Activated T-helper 2 cell treated with anti-CD3 and anti-CD28 coated beads, Interferon-gamma antibody, Interleukin-2, Interleukin-4, amounts not matched to agents 10 μg/mL and 5 μg/mL and 100 μg/mL, durations not matched to agents 14 hours and 24 hours and 36 hours (primary cell): ENCODE measurements around the gene PXT1. TPM values are rescaled to one million over a fixed set of nuclear protein-coding genes. Genes with fewer than 3 reads are reported as not detected.

Source experiments
- DNase-seq: peaks from one replicate; pipeline ENCODE4 v3.0.0; 2021; ENCODE audit warnings: low spot score
- H3K27ac Mint-ChIP-seq: one replicate; pipeline ENCODE4 v1.8.0; 2021; ENCODE audit warnings: mixed read lengths
- H3K27me3 Mint-ChIP-seq: one replicate; pipeline ENCODE4 v1.8.0; 2021; ENCODE audit warnings: low read depth, mixed read lengths
- H3K36me3 Mint-ChIP-seq: one replicate; pipeline ENCODE4 v1.8.0; 2021; ENCODE audit warnings: low read depth, mixed read lengths
- H3K4me1 Mint-ChIP-seq: one replicate; pipeline ENCODE4 v1.8.0; 2021; ENCODE audit warnings: low read depth, mixed read lengths
- H3K4me3 Mint-ChIP-seq: one replicate; pipeline ENCODE4 v1.8.0; 2021; ENCODE audit warnings: low read depth, mild to moderate bottlenecking, moderate library complexity, mixed read lengths
- H3K9me3 Mint-ChIP-seq: one replicate; pipeline ENCODE4 v1.8.0; 2021; ENCODE audit warnings: mixed read lengths
- intact Hi-C: fragments of 100-400 bp; cut with micrococcal nuclease; formaldehyde crosslinking; loops from one replicate; pipeline ENCODE4 v1.15.1; 2023
- total RNA-seq: library from RNA; stranded (reverse); gene quantifications from 2 replicates; pipeline ENCODE4 v1.2.3, GENCODE V29; 2022

PXT1 gene
- total RNA-seq, 1 donor from 2014 or later, result 0.27 TPM

DNA sequence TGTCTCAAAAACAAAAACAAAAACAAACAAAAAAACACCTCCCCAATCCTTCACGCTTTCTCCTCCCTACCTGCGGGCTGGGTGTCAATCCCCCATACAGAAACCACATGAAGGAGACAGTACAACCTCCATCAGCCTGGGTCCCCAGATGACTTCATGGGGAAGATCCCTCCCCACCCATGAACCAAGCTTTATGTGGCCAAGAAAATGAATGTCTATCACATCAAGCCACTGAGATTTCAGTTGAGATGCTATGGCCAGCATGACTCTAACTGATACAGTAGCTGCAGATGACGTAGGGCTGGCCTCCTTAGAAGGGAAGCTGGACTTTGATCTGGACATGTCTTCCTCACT is 84.8 kb downstream of the PXT1 start:
- H3K27ac Mint-ChIP-seq, result no peak overlapping the region
- H3K27me3 Mint-ChIP-seq, result peaks cover 41% of the 10 kb centered on the region
- no peak overlapping the region for H3K4me3 Mint-ChIP-seq
- intact Hi-C loops, result no loop called here
- H3K9me3 Mint-ChIP-seq, result peaks cover 8% of the 10 kb centered on the region
- no peak for DNase-seq
- no peaks in the 10 kb centered on the region for H3K36me3 Mint-ChIP-seq
- H3K4me1 Mint-ChIP-seq, result peaks cover 35% of the 10 kb centered on the region

DNA sequence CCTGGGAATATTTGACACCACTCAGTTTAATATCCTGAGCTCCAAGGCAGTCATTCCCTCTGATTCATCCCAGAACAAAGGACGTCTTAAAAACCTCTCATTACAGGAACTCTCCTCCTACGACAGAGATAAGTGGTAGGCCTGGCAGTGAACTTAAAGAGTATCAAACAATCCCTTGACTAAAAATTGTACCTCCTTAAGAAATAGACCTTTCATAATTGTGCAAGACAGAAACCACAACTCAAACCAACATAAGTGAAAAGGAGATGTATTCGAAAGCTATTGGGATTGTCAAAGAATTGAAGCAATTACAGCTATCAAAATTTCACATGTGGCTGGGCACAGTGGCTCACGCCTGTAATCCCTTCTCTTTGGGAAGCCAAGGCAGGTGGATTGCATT is 86.8 kb downstream of the PXT1 start:
- peaks cover 11% of the 10 kb centered on the region for H3K9me3 Mint-ChIP-seq
- no peak overlapping the region for H3K4me3 Mint-ChIP-seq
- H3K36me3 Mint-ChIP-seq, result no peaks in the 10 kb centered on the region
- DNase-seq, result no peak
- intact Hi-C loops, result no loop called here
- H3K27ac Mint-ChIP-seq, result peak overlapping the region; percentile 22
- peaks cover 51% of the 10 kb centered on the region for H3K27me3 Mint-ChIP-seq
- peaks cover 35% of the 10 kb centered on the region for H3K4me1 Mint-ChIP-seq

DNA sequence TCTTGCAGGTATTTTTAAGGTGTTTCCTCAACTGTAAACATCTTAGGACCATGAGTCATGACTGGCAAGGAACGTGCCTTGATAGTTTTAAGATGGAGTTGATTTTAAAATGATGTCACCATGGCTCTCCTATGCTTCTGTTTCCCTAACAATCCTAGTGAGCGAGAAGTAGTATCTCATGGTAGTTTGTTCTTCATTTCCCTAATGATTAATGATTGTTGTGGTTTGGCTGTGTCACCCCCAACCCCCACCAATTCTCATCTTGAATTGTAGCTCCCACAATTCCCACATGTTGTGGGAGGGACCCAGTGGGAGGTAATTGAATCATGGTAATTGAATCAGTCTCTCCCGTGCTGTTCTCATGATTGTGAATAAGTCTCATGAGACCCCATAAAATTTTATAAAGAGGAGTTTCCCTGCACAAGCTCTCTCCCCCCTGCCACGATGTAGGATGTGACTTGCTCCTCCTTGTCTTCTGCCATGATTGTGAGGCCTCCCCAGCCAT is 89.2 kb downstream of the PXT1 start:
- Mint-ChIP-seq H3K27me3 (peaks cover 54% of the 10 kb centered on the region), H3K4me1 (peaks cover 25% of the 10 kb centered on the region), H3K9me3 (peaks cover 11% of the 10 kb centered on the region), H3K36me3 (no peaks in the 10 kb centered on the region), H3K27ac (no peak overlapping the region), H3K4me3 (no peak overlapping the region)
- intact Hi-C loops, result no loop called here
- no peak for DNase-seq

GRCh38 chr6:36352477-36353157 is 90.0 kb downstream of the PXT1 start:
- DNase-seq, result no peak
- intact Hi-C loops, result no loop called here
- H3K36me3 Mint-ChIP-seq, result no peaks in the 10 kb centered on the region
- no peak overlapping the region for H3K4me3 Mint-ChIP-seq
- peaks cover 48% of the 10 kb centered on the region for H3K27me3 Mint-ChIP-seq
- peaks cover 19% of the 10 kb centered on the region for H3K4me1 Mint-ChIP-seq
- no peak overlapping the region for H3K27ac Mint-ChIP-seq
- peaks cover 11% of the 10 kb centered on the region for H3K9me3 Mint-ChIP-seq

GRCh38 chr6:36350681-36351571 is 91.7 kb downstream of the PXT1 start:
- no peaks in the 10 kb centered on the region for H3K36me3 Mint-ChIP-seq
- peaks cover 9% of the 10 kb centered on the region for H3K4me1 Mint-ChIP-seq
- no peak overlapping the region for H3K27ac Mint-ChIP-seq
- peaks cover 45% of the 10 kb centered on the region for H3K27me3 Mint-ChIP-seq
- peaks cover 11% of the 10 kb centered on the region for H3K9me3 Mint-ChIP-seq
- no peak for DNase-seq
- intact Hi-C loops, result no loop called here
- no peak overlapping the region for H3K4me3 Mint-ChIP-seq

- peaks cover 11% of the 10 kb centered on the region for H3K9me3 Mint-ChIP-seq
- intact Hi-C loops, result no loop called here
- H3K4me1 Mint-ChIP-seq, result peaks cover 2% of the 10 kb centered on the region
- no peaks in the 10 kb centered on the region for H3K36me3 Mint-ChIP-seq
- no peak for DNase-seq
- H3K27me3 Mint-ChIP-seq, result peaks cover 38% of the 10 kb centered on the region
- no peak overlapping the region for H3K27ac Mint-ChIP-seq
- H3K4me3 Mint-ChIP-seq, result no peak overlapping the region
Measured at GRCh38 chr6:36350082-36350481, 92.6 kb downstream of the PXT1 start.

DNA sequence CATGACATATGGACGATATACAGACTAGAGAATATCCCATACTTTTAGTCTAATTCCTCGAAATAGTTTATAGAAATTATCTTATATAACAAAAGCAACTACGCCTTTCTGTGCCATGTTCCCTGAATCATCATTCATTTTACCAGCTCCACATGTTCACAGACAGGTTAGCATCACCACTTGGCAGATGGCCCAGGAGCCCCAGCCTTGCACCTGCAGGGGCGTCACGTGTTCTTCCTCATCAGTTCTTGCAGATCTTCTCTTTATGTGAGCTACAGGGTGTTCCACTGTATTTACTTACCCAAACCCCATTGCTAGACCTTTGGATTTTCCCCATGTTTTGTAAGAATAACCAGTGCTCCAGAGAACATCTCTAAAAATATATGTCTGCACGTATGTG is 93.4 kb downstream of the PXT1 start:
- DNase-seq, result no peak
- Mint-ChIP-seq H3K27ac (no peak overlapping the region), H3K4me3 (no peak overlapping the region), H3K9me3 (peaks cover 11% of the 10 kb centered on the region), H3K4me1 (peaks cover 2% of the 10 kb centered on the region), H3K36me3 (no peaks in the 10 kb centered on the region), H3K27me3 (peaks cover 35% of the 10 kb centered on the region)
- intact Hi-C loops, result no loop called here

DNA sequence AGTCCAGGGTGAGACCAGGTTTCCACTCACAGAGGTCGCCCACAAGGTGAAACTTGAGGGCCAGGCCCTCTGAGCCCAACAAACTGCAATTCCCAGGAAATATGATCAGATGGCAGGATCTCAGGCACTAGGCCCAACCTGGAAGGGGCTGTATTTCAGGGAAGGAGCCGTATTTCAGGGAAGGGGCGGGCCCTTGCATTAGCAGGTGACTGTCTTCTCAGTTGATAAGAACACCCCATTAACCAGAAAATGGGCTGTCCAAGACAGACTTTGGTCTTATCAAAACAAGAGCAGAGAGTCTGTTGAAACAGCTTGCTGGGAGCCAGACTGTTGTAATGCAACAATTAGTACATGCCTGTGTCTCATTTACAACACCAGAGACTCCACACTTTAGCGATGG is 95.0 kb downstream of the PXT1 start:
- no peak overlapping the region for H3K27ac Mint-ChIP-seq
- intact Hi-C loops, result no loop called here
- no peak for DNase-seq
- no peaks in the 10 kb centered on the region for H3K36me3 Mint-ChIP-seq
- no peaks in the 10 kb centered on the region for H3K4me1 Mint-ChIP-seq
- peaks cover 26% of the 10 kb centered on the region for H3K27me3 Mint-ChIP-seq
- H3K9me3 Mint-ChIP-seq, result peaks cover under 1% of the 10 kb centered on the region
- no peak overlapping the region for H3K4me3 Mint-ChIP-seq

DNA sequence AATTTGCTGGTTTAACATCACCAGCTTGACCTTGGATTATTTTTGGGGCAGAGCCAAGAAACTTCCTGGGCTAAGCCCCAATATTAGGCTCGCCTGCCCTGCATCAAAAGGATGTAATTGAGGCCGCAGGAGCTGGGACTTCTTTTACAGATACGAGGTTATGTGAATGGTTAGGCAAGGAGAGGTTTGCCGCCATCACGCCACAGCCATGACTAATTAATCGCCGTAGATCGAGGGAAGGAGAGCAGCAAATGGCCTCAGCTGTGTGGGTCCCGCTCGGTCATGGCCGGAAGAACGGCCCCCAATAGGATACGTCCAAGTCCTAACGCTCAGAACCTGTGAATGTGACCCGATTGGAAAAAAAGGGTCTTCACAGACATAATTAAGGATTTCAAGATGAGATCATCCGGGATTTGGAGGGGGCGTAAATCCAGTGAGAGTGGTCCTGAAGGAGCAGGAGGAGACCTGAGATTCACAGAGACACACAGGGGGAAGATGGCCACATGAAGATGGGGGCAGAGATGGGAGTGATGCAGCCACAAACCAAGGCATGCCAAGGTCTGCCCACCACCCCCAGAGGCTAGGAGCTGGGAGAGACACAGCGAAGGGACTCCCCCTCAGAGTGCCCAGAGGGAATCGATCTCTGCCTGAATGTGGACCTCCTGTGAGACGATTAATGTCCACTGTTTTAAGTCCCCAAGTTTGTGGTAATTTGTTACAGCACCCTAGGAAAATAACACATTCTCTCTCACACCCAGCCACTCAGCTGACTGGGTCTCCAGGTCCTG is 96.0 kb downstream of the PXT1 start:
- Mint-ChIP-seq H3K9me3 (no peaks in the 10 kb centered on the region), H3K27ac (no peak overlapping the region), H3K4me3 (no peak overlapping the region)

GRCh38 chr6:36345681-36346466 is 96.8 kb downstream of the PXT1 start:
- Mint-ChIP-seq H3K4me3 (no peak overlapping the region), H3K9me3 (no peaks in the 10 kb centered on the region), H3K27ac (no peak overlapping the region), H3K4me1 (peaks cover under 1% of the 10 kb centered on the region), H3K27me3 (peaks cover 29% of the 10 kb centered on the region), H3K36me3 (no peaks in the 10 kb centered on the region)
- no peak for DNase-seq
- intact Hi-C loops, result no loop called here

More for the DNA sequence above, 96.0 kb downstream of the PXT1 start:
- Mint-ChIP-seq H3K27me3 (peaks cover 28% of the 10 kb centered on the region), H3K4me1 (no peaks in the 10 kb centered on the region), H3K36me3 (no peaks in the 10 kb centered on the region)
- no peak for DNase-seq
- intact Hi-C loops, result no loop called here

DNA sequence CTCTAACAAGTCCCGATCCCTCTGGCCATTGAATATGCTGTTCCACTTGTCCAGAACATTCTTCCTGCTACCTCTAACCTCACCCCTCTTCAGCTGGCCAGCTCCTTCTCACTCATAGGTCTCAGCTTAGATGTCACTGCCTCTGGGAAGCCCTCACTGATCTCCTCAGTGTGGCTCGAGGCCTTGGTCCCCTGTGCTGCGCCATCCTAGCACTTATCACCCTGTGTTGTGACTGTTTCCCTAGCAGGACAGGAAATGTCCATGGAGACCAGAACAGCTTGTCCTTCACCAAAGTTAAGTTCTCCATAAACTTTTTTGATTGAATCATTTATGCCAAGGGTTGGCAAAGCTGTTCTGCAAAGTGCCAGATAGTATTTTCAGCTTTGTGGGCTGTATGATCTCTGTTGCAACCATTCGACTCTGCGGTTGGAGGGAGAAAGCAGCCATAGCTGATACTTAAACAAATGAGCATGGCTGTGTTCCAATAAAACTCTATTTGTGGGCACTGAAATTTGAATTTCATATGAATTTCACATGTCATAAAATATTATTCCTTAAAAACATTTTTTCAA is 99.5 kb downstream of the PXT1 start:
- intact Hi-C loops, result no loop called here
- H3K9me3 Mint-ChIP-seq, result no peaks in the 10 kb centered on the region
- DNase-seq, result no peak
- H3K36me3 Mint-ChIP-seq, result no peaks in the 10 kb centered on the region
- H3K27ac Mint-ChIP-seq, result no peak overlapping the region
- peaks cover 38% of the 10 kb centered on the region for H3K27me3 Mint-ChIP-seq
- H3K4me3 Mint-ChIP-seq, result no peak overlapping the region
- H3K4me1 Mint-ChIP-seq, result peaks cover 5% of the 10 kb centered on the region
